ENCODE data around the gene KDM1B.

The KDM1B gene

GRCh38 chr6:18265787-18266522, 110.7 kb downstream of the KDM1B start:
- DNase-seq: no peak

- DNase-seq: no peak
Observed at GRCh38 chr6:18266523-18266912, 111.3 kb downstream of the KDM1B start.

GRCh38 chr6:18268066-18268465, 112.8 kb downstream of the KDM1B start:
- no peak for DNase-seq

GRCh38 chr6:18269253-18269652, 114.0 kb downstream of the KDM1B start:
- DNase-seq: no peak

GRCh38 chr6:18269717-18270116, 114.5 kb downstream of the KDM1B start:
- no peak for DNase-seq

- DNase-seq: no peak
Observed at GRCh38 chr6:18270216-18270615, 115.0 kb downstream of the KDM1B start.

Measured in NCI-H2081 treated with DMSO at 0.1 percent for 48 hours (cell line).